T-helper 1 cell (primary cell): ENCODE data around the gene ZNF471.

Experiments
- DNase-seq, 5 donors: peaks; one replicate each; pipeline ENCODE4 v3.0.0-alpha.2; 2012 to 2020
- total RNA-seq, 4 donors: gene quantifications; one replicate each; lab custom pipeline; 2026; lab: John Stamatoyannopoulos, UW

Gene ZNF471
- total RNA-seq = 1.0 to 1.9 (median 1.7) reads per million in 4 donors

GRCh38 chr19:56507446-56508289, at the start of gene ZNF471:
Gene ZNF471, plus strand, starts transcription at chr19:56507855. Its CDS starts 3,717 bp downstream, at chr19:56511572.
- DNase-seq = peak; percentile 55 to 87 (median 62)

- DNase-seq = no peak
Observed at GRCh38 chr19:56474308-56474707, 33.3 kb upstream of the ZNF471 start.

DNA sequence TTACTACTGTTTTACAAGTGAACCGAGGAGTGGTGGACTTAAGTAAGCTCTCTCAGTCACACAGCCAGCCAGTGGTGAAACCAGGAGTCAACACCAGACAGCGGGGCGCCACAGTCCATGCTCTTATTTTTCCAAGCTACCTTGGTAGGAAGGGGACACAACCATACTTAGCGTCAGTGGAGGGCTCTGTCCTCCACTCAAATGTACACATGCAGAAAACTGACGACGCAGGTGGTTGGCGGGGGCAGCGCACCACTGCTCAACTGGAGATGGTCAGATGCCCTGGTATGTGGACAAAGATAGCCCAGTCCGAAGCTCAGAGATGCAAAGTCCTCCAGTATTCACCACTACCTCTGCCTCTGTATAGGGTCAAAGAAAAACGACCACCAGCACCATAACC, 31.6 kb upstream of the ZNF471 start:
- no peak for DNase-seq

DNA sequence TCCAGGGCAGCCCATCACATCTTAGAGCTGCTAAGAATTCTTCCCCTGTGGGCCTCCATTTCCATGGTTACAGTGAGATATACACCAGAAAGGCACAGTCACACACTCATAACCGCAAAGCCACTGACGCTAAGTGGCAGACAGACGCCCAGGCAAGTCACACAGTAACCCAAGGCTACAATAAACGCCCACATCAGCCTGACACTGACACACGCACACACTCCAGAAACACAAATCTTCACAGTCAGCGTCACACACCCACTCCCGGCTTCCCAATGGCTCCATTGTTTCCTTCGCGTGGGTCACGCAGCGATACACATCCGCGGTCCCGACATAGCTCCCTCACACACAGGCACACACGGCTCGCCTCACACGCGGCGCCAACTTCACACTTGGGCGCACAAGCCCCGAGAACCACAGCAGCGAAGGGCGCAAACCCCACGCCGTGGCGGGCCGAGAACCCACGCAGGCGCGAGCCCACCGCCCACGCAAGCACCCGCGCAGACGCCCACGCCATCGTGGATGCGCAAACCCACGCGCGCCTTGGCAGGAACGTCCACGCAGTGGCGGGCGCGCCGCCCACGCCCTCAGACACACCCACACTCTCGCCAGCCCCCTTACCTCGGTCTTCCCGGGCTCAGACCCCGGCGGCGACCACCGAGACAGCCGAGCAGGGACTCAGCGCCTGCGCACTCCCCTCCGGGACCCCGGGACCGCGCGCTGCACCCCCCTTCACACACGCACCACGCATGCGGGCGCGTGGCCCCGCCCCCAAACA, 30.8 kb upstream of the ZNF471 start, which contains the start of gene ZNF667:
TSS of gene ZNF667 (minus strand) at position 695 of the 778 bp plus-strand sequence. CDS start 14,975 bp downstream, outside the sequence.
- peak in 1 of 5 donors; percentile 22 for DNase-seq

DNA sequence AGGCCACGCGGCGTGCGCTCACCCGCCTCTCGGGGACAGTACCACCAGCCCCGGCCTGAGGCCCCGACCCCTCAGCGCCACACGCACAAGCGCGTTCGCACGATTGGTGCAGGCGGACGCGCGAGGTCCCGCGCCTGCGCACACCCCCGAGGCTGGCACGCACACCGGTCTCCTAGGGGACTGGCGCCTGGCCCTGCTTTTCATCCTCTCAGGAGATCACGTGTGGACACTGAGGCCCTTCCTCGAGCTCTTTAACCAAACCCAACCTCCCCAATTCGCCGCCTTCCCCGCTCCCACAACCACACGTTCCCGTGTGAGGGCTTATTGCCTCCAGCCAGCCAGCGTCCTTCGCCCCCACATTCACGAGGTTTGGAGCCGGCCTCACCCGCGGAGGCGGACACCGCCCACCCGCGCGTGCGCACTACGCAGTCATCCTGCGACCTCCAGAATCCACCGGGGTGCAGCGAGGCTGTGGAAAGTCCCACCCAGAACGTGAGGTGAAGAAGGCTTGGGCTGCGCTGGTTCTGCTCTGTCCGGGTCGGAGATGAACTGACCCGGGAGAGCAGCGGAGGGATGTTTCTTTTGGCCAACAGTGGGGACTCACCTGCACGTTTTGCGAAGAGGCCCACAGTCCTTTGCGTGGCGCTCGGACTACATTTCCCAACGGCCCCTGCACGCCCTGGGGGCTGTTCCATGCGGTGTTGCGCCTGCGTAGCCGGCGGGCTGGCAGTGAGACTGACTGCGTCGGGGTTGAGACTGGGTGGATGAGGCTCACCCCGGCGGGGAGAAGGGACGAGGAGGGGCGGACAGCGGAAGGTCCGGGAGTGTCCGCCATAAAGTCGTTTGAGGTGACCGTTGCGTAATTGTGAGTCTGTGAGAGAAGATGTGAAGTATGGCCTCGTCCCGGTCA, 30.0 kb upstream of the ZNF471 start:
- DNase-seq = peak in 3 of 5 donors; percentile 9 to 46 (median 11)

GRCh38 chr19:56491399-56491798, 16.3 kb upstream of the ZNF471 start:
- DNase-seq = no peak

DNA sequence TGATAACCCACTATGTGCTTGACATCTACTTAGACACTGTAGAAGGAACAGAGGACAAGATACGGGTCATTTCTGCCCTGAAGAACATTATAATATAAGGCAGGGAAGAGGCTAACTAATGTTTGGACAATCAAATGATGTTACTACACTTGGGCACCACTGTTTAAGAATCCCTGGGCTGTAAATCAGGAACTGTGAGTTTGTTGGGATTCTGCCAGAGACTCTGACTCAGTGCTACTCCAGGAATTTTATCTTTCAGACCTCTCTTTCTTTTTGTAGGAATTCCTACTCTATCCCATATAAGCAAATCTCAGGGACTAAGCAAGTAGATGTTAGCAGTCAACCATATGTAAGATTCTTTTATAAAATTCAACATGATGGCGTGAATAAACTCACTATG, 3.1 kb upstream of the ZNF471 start:
- DNase-seq = no peak

DNA sequence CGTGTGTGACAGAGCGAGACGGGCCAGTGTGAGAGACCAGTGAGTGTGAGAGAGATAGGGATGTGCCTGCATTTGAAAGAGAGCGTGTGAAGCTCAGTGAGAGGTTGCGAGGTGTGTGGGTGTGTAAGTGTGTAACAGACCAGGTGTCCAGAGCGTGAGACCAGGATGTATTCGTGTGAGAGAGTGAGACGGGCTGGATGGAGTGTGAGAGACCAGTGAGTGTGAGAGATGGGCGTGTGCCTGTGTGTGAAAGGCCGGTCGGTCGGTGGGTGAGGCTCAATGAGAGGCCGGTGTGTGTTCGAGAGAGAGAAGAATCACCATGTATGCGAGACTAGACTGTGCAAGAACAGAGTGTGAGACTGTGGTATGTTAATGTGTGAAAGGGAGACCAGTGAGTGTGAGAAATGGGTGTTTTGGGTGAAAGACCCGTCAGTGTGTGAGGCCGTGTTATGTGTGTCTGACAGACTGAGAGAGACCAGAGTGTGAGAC, 679 bp downstream of the ZNF471 start:
- no peak for DNase-seq

- DNase-seq = no peak
Observed at GRCh38 chr19:56525214-56525860, 17.7 kb downstream of the ZNF471 start.

GRCh38 chr19:56537442-56537841, 29.8 kb downstream of the ZNF471 start:
- DNase-seq = no peak

DNA sequence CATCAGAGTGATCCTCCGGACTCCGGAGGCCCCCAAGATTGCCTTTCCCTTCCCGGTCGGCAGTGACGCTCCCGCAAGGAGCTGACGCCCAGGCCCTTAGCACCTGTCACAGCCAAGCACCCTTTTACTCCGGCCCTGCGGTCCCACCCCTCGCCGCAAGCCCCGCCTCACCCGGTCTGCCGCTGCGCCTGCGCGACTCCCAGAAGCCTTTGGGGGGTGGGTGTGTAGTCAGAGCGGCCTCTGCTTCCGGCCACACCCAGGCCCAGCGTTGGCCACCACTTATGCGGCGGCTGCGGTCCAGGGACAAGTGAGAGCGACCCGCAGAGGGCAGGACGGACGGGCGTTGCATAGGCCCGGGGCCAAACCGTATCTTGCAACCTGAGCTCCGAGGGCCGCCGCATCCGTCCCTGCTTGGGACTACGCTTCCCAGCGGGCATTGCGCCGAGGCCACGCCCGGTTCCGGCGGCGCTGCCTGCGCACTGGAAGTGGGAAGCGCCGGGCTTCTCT, 30.7 kb downstream of the ZNF471 start:
- peak; percentile 71 to 86 (median 82) for DNase-seq

GRCh38 chr19:56538761-56539263, 31.2 kb downstream of the ZNF471 start, which contains the start of gene ZFP28:
Gene ZFP28, plus strand, starts transcription at chr19:56538948. Its CDS starts 71 bp downstream, at chr19:56539019.
- peak in 2 of 5 donors; percentile 13 to 49 for DNase-seq

DNA sequence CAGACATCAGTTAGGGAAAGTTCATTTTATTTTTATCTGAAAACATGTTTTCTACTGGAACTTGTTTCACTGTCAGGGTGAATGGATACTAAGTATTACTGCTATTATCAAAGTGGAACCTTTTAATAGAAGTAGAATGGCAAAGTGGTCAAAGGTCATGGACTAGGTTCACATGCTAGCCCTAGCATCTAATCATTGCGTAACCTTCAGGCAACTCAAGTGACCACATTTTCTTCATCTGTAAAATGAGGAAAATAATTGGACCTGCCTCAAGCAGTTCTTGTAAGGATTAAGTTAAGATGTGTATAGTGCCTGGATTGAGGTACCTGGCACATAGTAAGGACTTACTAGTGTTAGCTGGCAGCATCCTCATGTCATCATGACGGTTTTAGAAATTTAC, 36.1 kb downstream of the ZNF471 start:
- DNase-seq = no peak

GRCh38 chr19:56547535-56547934, 39.9 kb downstream of the ZNF471 start:
- DNase-seq = no peak

DNA sequence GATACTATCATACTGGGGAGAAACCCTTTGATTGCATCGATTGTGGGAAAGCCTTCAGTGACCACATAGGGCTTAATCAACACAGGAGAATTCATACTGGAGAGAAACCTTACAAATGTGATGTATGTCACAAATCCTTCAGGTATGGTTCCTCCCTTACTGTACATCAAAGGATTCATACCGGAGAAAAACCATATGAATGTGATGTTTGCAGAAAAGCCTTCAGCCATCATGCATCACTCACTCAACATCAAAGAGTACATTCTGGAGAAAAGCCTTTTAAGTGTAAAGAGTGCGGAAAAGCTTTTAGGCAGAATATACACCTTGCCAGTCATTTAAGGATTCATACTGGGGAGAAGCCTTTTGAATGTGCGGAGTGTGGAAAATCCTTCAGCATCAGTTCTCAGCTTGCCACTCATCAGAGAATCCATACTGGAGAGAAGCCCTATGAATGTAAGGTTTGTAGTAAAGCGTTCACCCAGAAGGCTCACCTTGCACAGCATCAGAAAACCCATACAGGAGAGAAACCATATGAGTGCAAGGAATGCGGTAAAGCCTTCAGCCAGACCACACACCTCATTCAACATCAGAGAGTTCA, 46.7 kb downstream of the ZNF471 start:
- DNase-seq = no peak

GRCh38 chr19:56562766-56563165, 55.1 kb downstream of the ZNF471 start:
- no peak for DNase-seq

DNA sequence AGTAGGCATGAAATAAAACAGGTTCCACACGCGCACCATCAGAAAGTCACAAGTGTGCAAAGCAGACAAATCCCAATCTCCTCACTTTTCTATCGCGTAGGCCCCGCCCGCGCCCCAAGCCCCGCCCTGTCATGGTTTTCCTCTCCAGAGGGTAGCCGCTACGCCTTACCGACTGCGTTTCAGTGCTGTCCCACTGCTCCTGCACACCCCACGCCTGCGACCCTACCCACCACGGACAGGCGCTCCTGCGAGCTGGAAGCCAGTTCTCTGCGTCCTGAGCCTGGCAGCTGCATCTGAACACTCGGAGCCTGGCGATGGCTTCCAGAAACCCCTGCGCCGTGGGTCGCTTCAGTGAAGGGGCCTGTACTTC, 59.2 kb downstream of the ZNF471 start:
- DNase-seq = peak in 1 of 5 donors; percentile 4

DNA sequence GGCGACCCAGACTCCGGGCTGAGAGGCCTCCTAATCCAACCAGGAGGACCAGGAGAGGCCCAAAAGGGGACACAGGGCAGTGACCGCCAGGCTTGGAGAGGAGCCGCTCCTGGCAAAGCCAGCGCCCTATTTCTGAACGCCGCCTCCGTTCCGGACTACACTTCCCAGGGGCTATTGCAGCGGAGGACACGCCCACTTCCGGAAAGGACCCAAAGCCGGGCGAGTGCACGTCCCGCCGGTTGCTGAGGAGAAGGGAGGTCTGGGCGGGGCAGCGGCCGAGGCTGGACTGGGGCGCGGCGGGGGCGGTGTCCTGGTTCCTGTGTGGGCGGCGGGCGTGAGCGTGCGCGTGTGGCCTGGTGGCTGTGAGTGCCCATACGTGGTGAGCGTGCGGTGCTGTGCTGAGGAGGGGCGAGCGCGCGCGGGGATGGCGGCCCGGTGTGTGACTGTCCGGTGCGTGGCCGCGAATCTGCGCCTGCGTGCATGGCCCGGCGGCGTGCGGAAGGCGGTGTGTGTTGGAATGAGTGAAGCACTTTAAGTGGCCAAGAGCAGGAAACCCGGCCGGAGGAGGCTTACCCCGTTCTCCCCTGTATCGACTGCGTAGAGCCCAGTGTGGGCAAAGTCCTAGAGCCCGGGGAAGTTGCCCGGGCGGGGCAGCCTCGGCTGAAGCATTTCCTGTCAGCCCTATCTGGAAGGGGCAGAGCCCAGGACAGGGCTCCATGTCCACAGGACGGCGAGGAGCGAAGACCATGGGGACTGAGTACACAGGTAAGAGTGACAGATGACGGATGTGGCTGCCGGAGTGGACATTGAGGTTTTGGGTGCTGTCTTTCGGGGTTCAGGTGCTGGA, 59.8 kb downstream of the ZNF471 start, which contains the start of gene ZNF470:
TSS of gene ZNF470 (plus strand) at position 195 of the 847 bp plus-strand sequence. CDS start 2,844 bp downstream, outside the sequence.
- peak; percentile 70 to 86 (median 79) for DNase-seq

DNA sequence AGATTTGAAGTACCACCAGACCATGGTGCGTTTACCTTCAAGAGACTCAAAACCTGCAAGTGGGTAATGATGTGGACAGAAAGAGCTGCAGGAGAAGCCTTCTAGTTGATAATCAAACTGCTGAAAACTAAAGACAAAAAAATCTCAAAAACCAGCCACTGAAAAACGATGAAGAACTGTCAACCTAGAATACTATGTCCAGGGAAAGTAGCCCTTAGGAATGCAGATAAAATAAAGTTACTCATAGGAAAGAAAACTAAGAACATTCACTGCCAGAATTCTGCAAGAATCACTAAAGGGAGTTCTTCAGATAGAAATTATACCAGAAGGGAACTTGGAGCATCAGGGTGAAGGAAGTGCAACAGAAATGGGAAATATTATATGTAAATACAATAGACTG, 64.9 kb downstream of the ZNF471 start:
- DNase-seq = no peak

DNA sequence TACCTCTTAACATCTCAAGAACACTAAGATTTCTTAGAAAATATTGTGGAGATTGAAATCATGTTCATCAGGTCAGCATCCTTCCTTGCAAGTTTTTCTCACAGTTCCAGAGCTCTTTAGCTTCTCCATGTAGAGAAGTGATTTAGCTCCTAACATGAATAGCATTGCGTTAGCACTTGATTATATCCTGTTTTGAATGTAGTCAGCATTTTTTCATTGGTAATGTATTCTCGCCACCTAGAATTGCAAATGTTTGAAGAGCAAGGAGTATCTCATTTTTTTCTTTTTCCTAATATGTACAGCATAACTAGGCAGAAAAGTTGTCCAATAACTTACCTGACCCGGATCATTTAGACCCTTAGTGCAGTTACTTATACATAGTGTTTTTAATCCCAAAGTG, 66.3 kb downstream of the ZNF471 start:
- DNase-seq = no peak
